Measurements from ENCODE around the gene AMELY.
"Not testable (repeated sequence)": the region's sequence is repeated elsewhere in the genome, so short reads cannot be mapped to it uniquely, and the experiment has no call there.

The AMELY gene

GRCh38 chrY:6907591-6907990, 4.0 kb downstream of the AMELY start:
- Histone ChIP-seq H3K9ac (ENCODE audit: insufficient read length, low read depth) (no peak overlapping the region), H3K9me3 (ENCODE audit: insufficient read depth, low read length) (no peaks in the 10 kb centered on the region), H3K4me1 (ENCODE audit: insufficient read depth, insufficient read length) (peaks cover 2% of the 10 kb centered on the region), H3K36me3 (ENCODE audit: insufficient read depth, insufficient read length, low read length) (no peaks in the 10 kb centered on the region), H3K27me3 (ENCODE audit: insufficient read depth, insufficient read length) (no peaks in the 10 kb centered on the region), H3K4me3 (ENCODE audit: insufficient read length, low read depth) (no peak overlapping the region)
- no peak for DNase-seq (ENCODE audit: low read depth, low spot score)
- no peak for TF ChIP-seq SUZ12 (IDR thresholded peaks at IDR 0.05; ENCODE audit: extremely low read depth, insufficient read depth, insufficient read length)
- TF ChIP-seq ZNF274 (IDR thresholded peaks at IDR 0.05; ENCODE audit: low read depth, low read length) = no peak
- TF ChIP-seq YY1 (IDR thresholded peaks at IDR 0.05; ENCODE audit: insufficient read depth, insufficient read length) = no peak

DNA sequence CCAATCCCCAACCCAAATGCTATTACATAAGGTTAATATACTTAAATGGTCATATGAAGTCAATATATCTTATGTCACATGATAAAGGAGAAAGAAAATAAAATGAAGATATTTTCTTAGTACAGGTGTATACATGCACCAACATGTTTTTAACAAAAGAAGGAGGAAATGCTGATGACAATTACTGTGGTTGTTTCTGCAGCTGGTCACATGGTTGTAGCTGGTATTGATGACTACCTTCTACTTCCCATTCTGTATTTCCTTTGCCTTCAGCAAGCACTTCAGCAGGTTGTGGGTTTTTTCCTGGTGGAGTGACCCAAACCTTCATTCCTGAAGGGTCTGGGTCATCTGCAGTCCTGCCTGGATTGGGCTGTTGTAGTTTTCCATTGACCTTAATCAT, 9.4 kb downstream of the AMELY start:
- H3K4me3 ChIP-seq (ENCODE audit: insufficient read length, low read depth); H3K4me1 ChIP-seq (ENCODE audit: insufficient read depth, insufficient read length); H3K9me3 ChIP-seq (ENCODE audit: insufficient read depth, low read length); H3K9ac ChIP-seq (ENCODE audit: insufficient read length, low read depth); H3K27me3 ChIP-seq (ENCODE audit: insufficient read depth, insufficient read length); H3K36me3 ChIP-seq (ENCODE audit: insufficient read depth, insufficient read length, low read length); DNase-seq (ENCODE audit: low read depth, low spot score): not testable (repeated sequence)

DNA sequence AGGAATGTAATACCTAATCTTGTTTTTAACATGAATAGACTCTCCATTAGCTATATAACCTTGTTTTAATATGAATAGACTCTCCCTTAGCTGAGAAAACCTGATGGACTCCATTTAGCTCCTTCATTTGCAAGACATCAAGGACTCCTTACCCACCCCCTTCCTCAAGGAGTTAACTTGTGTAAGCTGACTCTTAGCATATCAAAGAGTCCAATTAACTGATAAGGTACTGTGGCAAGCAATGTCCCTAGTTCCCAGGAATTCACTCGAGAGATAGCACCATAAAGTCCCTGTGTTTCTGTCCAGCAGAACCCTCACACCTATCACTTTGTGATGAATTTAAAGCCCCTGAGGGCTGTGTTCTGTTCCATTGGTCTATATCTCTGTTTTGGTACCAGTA, 16.3 kb downstream of the AMELY start:
- Histone ChIP-seq H3K9ac (ENCODE audit: insufficient read length, low read depth) (no peak overlapping the region), H3K9me3 (ENCODE audit: insufficient read depth, low read length) (no peaks in the 10 kb centered on the region), H3K4me3 (ENCODE audit: insufficient read length, low read depth) (no peak overlapping the region), H3K36me3 (ENCODE audit: insufficient read depth, insufficient read length, low read length) (no peaks in the 10 kb centered on the region), H3K27me3 (ENCODE audit: insufficient read depth, insufficient read length) (peaks cover 13% of the 10 kb centered on the region), H3K4me1 (ENCODE audit: insufficient read depth, insufficient read length) (no peaks in the 10 kb centered on the region)
- TF ChIP-seq YY1 (IDR thresholded peaks at IDR 0.05; ENCODE audit: insufficient read depth, insufficient read length) = no peak
- TF ChIP-seq ZNF274 (IDR thresholded peaks at IDR 0.05; ENCODE audit: low read depth, low read length) = no peak
- no peak for TF ChIP-seq SUZ12 (IDR thresholded peaks at IDR 0.05; ENCODE audit: extremely low read depth, insufficient read depth, insufficient read length)
- no peak for DNase-seq (ENCODE audit: low read depth, low spot score)

DNA sequence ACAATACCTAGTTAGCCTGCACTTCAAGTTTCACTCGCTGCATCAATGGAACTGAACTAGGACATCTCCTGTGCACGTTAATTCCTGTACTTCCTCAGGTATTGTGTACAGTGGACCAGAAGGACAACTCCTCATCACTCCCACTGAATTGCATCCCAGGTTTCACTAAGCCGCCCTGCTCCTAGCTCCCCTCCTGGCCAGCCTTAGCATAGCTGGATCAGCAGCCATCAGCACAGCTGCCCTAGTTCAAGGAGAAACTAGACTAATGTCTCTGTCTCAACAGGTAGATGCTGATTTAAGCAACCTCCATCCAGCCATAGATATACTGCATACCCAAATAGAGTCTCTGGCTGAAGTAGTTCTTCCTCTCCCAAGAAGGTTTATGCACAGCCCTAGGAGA, 17.1 kb downstream of the AMELY start:
- no peaks in the 10 kb centered on the region for H3K4me1 ChIP-seq (ENCODE audit: insufficient read depth, insufficient read length)

DNA sequence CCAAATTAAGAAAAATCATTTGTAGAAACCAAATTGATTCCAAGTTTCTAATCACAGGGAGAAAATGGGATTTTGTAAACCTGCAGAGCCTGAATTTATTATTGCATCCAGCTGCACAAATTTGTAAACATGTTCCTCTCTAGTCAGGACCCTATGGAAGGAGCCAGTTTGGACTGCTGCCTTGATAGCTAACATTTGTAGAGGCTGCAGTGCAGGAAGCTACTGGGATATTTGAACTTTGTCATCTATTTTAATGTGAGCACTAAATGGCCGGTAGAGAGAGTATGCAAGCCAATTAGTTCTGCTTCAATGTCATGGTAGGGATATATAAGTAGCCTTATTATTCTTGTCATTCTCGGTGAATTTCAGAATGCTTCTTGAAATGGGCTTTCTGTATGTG, 62.2 kb downstream of the AMELY start:
- no peaks in the 10 kb centered on the region for H3K27me3 ChIP-seq (ENCODE audit: insufficient read depth, insufficient read length)
- DNase-seq (ENCODE audit: low read depth, low spot score) = no peak
- TF ChIP-seq SUZ12 (IDR thresholded peaks at IDR 0.05; ENCODE audit: extremely low read depth, insufficient read depth, insufficient read length) (no peak), ZNF274 (IDR thresholded peaks at IDR 0.05; ENCODE audit: low read depth, low read length) (no peak), YY1 (IDR thresholded peaks at IDR 0.05; ENCODE audit: insufficient read depth, insufficient read length) (no peak)
- no peaks in the 10 kb centered on the region for H3K9me3 ChIP-seq (ENCODE audit: insufficient read depth, low read length)
- no peak overlapping the region for H3K4me3 ChIP-seq (ENCODE audit: insufficient read length, low read depth)
- no peaks in the 10 kb centered on the region for H3K36me3 ChIP-seq (ENCODE audit: insufficient read depth, insufficient read length, low read length)
- no peaks in the 10 kb centered on the region for H3K4me1 ChIP-seq (ENCODE audit: insufficient read depth, insufficient read length)
- no peak overlapping the region for H3K9ac ChIP-seq (ENCODE audit: insufficient read length, low read depth)

More for the DNA sequence above, 17.1 kb downstream of the AMELY start:
- Histone ChIP-seq H3K36me3 (ENCODE audit: insufficient read depth, insufficient read length, low read length) (no peaks in the 10 kb centered on the region), H3K4me3 (ENCODE audit: insufficient read length, low read depth) (no peak overlapping the region), H3K27me3 (ENCODE audit: insufficient read depth, insufficient read length) (peaks cover 13% of the 10 kb centered on the region), H3K9ac (ENCODE audit: insufficient read length, low read depth) (no peak overlapping the region), H3K9me3 (ENCODE audit: insufficient read depth, low read length) (no peaks in the 10 kb centered on the region)
- DNase-seq (ENCODE audit: low read depth, low spot score) = no peak
- TF ChIP-seq SUZ12 (IDR thresholded peaks at IDR 0.05; ENCODE audit: extremely low read depth, insufficient read depth, insufficient read length) (no peak), ZNF274 (IDR thresholded peaks at IDR 0.05; ENCODE audit: low read depth, low read length) (no peak), YY1 (IDR thresholded peaks at IDR 0.05; ENCODE audit: insufficient read depth, insufficient read length) (no peak)

GRCh38 chrY:6842650-6843049, 68.9 kb downstream of the AMELY start:
- H3K36me3 ChIP-seq (ENCODE audit: insufficient read depth, insufficient read length, low read length); H3K4me1 ChIP-seq (ENCODE audit: insufficient read depth, insufficient read length); DNase-seq (ENCODE audit: low read depth, low spot score); H3K9me3 ChIP-seq (ENCODE audit: insufficient read depth, low read length); H3K27me3 ChIP-seq (ENCODE audit: insufficient read depth, insufficient read length); H3K9ac ChIP-seq (ENCODE audit: insufficient read length, low read depth); H3K4me3 ChIP-seq (ENCODE audit: insufficient read length, low read depth): not testable (repeated sequence)

Measured in NT2/D1 (cell line).